Occipital lobe (tissue), 2 donors: ENCODE data around the gene OR10R2. TPM values are rescaled to one million over a fixed set of nuclear protein-coding genes. Genes with fewer than 3 reads are reported as not detected.
"Not testable (repeated sequence)": the region's sequence is repeated elsewhere in the genome, so short reads cannot be mapped to it uniquely, and the experiment has no call there.

Source experiments
- DNase-seq: peaks from one replicate; lab custom pipeline; 2025; lab: John Stamatoyannopoulos, UW
- total RNA-seq: library from RNA; depleted of rRNA; stranded (reverse); fragments of >200 nt; gene quantifications from one replicate; pipeline ENCODE4 v1.2.3, GENCODE V29; 2014

The OR10R2 gene
- total RNA-seq = not detected

GRCh38 chr1:158471920-158472319 is at the start of gene OR10R2:
Gene OR10R2, plus strand, starts transcription at chr1:158472220. Its CDS starts 106 bp downstream, at chr1:158472326.
- no peak for DNase-seq

DNA sequence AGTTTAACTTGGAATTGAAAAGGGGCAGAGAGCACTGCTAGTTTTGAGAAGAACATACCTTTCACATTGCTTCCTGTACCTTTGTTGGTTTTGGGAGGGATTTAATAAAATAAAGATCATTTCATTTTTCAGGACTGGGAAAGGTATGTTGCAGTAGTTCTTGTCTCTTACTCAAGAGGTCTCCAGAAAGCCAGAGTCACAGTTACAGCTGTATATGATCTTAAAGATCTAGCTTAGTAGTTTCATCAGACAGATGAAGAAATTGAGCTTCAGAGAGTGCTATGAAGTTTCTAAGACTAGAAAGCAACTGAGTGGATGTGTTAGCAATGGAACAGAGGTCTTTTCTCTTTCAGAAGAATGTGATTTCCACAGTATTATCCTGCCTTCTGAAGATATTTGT is 47.0 kb upstream of the OR10R2 start:
- no peak for DNase-seq

DNA sequence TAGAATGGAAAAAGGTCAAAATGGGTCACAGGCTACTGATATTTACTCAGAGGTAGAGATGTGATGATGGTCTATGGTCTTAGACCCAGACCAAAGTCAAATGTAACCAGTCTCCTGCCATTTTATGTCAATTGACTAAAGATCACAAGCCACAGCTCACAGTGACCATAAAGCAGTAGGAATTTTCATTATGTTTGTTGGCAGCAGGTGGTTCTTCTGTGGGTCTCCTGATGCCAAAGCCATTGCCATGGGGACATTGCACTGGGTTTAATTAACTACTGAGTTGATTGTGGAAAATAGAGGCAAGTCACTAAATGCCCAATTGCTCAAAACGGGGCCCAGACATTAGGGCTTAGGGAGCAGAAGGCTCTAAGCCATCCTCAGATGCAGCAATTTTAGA is 45.9 kb upstream of the OR10R2 start, which contains the start of gene OR10K2:
TSS of gene OR10K2 (minus strand) at position 101 of the 400 bp plus-strand sequence. CDS start 5,371 bp downstream, outside the sequence.
- DNase-seq = no peak

DNA sequence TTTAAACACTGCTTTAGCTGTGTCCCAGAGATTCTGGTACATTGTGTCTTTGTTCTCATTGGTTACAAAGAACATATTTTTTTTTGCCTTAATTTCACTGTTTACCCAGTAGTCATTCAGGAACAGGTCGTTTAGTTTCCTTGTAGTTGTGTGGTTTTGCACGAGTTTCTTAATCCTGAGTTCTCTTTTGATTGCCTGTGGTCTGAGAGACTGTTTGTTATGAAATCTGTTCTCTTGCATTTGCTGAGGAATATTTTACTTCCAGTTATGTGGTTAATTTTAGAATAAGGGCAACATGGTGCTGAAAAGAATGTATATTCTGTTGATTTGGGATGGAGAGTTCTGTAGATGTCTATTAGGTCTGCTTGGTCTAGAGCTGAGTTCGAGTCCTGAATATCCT is 41.9 kb upstream of the OR10R2 start:
- DNase-seq = not testable (repeated sequence)

GRCh38 chr1:158434741-158435140 is 37.3 kb upstream of the OR10R2 start:
- DNase-seq = no peak

DNA sequence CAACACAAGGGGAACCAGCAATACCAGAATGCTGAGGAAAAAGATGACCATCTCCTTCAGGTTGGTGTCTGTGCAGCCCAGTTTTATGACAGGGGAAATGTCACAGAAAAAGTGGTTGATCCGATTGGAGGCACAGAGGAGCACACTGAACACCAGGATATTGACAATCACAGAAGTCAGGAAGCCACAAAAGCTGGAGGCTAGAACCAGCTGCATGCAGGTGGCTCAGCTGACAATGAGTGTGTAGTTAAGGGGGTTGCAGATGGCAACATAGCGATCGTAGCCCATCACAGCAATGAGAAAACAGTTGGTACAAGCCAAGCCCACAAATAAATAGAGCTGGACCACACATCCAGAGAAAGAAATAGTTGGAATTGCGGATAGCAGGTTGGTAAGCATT is 26.6 kb upstream of the OR10R2 start:
- no peak for DNase-seq

- DNase-seq = no peak
These were observed 17.5 kb upstream of the OR10R2 start for GRCh38 chr1:158454537-158454936.

- no peak for DNase-seq
These were observed 14.8 kb upstream of the OR10R2 start for GRCh38 chr1:158457246-158457645.

DNA sequence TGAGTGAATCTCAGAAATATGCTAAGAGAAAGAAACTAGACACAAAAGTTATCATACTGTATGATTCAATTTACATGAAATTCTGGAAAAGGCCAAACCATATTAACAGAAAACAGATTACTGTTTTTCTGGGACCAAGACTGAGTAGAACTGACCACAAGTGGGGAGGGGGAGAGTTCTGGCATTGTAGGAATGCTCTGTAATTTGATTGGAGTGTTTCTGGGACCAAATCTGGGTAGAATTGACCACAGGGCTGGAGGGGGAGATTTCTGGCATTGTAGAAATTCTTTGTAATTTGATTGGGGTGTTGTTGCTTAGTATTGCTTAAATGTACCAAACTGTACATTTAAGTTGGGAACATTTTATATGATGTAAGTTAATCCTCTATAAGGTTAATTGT is 13.8 kb upstream of the OR10R2 start:
- no peak for DNase-seq

- no peak for DNase-seq
These were observed 10.5 kb upstream of the OR10R2 start, which contains the start of gene OR10K1 for GRCh38 chr1:158461534-158461933. Gene OR10K1, plus strand, starts transcription at chr1:158461834. Its CDS starts 3,728 bp downstream, at chr1:158465562.

- no peak for DNase-seq
These were observed 13.4 kb downstream of the OR10R2 start for GRCh38 chr1:158485455-158485854.

DNA sequence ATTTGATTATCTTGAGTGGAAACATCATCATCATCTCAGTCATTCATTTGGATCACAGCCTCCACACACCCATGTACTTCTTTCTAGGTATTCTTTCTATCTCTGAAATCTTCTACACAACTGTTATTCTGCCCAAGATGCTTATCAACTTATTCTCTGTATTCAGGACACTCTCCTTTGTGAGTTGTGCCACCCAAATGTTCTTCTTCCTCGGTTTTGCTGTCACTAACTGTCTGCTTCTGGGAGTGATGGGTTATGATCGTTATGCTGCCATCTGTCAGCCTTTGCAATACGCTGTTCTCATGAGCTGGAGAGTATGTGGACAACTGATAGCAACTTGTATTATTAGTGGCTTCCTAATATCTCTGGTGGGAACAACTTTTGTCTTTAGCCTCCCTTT is 19.3 kb downstream of the OR10R2 start:
- DNase-seq = no peak

DNA sequence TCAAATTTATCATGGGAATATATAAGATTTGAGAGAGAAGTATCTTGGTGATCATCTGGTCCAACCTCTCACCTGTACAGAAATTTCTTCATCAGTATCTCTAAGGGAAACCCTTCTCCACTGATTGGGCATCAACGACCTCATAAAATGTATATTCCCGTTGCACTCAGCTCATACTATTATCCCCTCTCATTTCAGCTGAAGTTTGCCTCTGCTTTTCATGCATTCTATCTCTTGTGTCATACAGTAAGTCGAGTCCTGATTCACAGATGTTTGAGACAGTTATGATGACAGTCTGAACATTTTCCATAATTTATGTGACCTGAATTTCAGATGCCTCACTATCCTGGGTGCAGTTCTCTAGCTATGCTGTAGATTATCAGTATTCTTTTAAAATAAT is 21.0 kb downstream of the OR10R2 start:
- DNase-seq = no peak

GRCh38 chr1:158494796-158495195 is 22.8 kb downstream of the OR10R2 start:
- no peak for DNase-seq

- DNase-seq = no peak
These were observed 24.4 kb downstream of the OR10R2 start for GRCh38 chr1:158496374-158496773.

DNA sequence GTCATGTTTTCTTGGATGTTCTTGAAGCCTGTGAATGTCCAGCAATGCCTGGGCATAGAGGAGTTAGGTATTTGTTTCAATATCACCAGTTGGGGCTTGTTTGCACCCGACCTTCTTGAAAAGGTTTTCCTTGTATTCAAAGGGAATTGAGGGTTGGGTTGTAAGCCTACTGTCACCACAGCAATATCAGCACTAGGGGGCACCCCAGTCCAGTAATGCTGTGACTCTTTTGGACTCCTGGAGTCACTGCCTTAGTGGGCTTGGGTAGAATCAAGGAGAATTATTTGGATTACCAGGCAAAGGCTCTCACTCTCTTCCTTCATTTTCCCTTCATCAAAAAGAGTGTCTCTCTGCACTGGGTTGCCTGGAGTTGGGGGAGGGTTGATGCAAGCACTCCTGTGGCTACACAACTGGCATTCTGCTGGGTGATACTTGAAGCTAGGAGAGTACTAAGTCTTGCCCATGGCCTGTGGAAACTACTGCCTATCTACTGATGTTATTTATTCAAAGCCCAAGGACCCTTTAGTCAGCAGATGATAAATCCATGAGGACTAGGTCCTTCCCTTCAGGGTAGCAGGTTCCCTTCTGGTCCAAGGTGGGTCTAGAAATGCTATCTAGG is 34.5 kb downstream of the OR10R2 start:
- no peak for DNase-seq

- no peak for DNase-seq
These were observed 35.5 kb downstream of the OR10R2 start for GRCh38 chr1:158507511-158507910.

DNA sequence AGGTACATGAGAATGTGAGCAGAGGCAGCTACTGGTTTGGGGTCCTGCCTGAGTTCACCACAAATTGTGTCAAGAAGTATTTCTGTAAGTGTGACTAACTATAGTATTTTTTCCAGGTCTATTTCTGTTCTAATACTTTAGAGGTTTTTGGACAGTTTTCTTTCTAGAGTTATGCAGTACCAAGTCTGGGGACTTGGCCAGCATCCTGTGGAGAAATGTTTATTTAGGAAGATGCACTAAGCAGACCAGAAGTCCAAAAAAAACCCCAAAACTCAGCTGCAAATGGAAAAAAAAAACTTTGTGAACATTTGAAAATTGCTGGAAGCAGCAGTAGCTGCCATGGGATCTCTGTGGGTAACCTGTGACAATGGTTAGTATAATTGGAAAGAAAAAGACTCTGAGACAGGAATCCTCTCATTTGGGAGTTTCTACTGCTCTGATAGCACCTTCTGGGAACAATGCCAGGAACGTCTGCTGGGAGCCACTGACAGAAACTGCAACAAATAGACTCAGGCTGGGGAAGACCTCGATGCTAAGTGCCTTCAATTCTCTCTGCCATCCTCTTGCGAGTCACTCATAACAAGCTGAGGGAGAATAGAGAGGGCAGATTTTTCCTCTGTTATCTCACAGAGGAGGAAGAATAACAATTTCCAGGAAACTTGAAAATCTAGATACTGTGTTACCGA is 37.6 kb downstream of the OR10R2 start:
- DNase-seq = no peak

DNA sequence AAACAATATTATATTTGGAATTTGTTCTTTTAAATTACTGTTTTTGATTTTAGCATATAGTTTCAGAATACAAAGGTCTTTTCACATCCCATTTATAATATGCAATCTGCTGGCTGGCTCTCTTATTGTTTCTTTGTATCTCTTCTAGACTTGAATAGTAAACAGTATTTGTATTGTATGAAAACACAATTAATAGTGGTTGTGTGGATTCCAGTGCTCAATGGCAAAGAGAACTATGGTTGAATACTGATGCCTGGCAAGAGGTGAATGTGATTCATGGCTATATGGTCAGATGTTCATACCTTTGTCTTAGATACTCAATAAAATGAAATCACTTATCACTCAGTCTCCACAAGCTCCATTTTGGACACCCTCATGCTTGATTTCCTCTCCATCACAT is 44.9 kb downstream of the OR10R2 start:
- no peak for DNase-seq

DNA sequence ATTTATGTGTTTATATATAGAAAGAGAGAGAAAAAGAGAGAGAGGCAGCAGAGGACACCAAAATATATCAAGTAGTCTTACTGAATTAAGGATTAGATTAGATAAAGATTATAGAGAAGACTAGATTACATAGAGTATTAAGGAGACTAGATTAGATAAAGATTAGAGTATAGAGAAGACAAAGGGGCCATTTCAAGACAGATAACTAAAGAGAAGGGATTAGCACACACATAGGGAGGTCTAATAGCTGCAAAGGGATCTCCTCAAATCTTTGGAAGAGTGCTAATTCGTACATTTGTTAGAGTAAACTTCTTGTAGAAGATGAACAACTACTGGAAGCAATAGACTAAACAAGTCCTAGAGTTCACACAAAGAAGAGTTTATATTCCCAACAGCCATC is 48.0 kb downstream of the OR10R2 start:
- DNase-seq = no peak

DNA sequence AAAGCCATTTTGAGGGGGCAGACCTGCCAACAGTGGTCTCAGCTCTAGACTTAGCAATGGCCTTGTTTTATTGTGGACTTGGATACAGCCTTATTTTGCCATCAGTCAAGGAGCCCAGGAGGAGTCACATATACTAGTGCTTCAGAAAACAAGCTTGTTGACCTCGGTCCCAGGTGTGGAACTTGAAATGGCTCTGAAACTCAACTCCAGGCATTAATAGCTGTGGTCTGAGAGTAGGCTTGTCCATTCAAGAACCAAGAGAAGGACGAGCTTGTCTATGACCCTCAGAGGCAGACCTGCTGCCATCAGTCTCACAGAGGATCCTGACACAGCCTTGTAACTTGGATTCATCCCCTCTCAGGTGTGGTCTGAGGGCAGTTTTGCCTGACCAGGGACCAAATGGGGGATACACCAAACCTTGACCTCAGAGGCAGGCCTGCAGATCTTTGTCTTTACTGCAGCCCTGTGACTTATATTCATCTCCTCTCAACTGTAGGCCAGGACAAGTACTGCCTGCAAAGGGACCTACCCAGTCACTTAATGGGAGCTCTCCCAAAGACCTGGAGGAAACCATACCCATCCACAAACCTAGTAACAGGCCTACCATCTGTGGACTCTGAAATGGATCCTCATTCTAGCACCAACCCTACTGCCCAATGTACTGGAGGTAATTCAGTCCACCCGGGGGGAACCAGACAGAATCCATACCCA is 49.1 kb downstream of the OR10R2 start:
- no peak for DNase-seq

DNA sequence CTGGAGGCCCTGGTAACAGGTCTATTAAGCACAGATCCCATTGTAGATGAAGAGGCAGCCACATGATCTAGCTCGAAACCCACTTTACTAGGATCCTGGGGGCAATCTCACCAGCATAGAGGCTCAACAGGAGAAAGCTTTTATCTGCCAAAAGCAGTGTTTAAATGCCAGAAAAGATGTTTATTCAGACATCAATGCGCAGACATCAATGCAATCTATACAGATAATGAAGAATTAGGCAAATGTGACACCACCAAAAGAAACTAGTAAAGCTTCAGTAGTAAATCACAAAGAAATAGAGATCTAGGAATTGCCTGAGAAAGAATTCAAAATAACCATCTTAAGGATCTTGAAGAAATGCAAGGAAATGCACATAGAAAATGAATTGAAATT is 49.6 kb downstream of the OR10R2 start:
- no peak for DNase-seq
